Mesothelial cell of epicardium (in vitro differentiated cells): ENCODE data around the gene NT5DC2. TPM values are rescaled to one million over a fixed set of nuclear protein-coding genes. Genes with fewer than 3 reads are reported as not detected.

Experiments used
- DNase-seq, 2 experiments: peaks; one replicate each; pipeline ENCODE4 v3.0.0; 2021; ENCODE audit warnings: low spot score in 2 of 2; ENCODE audit not compliant: unreplicated experiment in 2 of 2
- H3K27ac Mint-ChIP-seq: 2 replicates; pipeline ENCODE4 v1.8.0; 2021; ENCODE audit warnings: mixed read lengths
- H3K27me3 Mint-ChIP-seq: 2 replicates; pipeline ENCODE4 v1.8.0; 2021; ENCODE audit warnings: low read depth, mixed read lengths
- H3K36me3 Mint-ChIP-seq: 2 replicates; pipeline ENCODE4 v1.8.0; 2021; ENCODE audit warnings: mixed read lengths
- H3K4me1 Mint-ChIP-seq: 2 replicates; pipeline ENCODE4 v1.8.0; 2021; ENCODE audit warnings: mixed read lengths
- H3K4me3 Mint-ChIP-seq: 2 replicates; pipeline ENCODE4 v1.8.0; 2021; ENCODE audit warnings: mild to moderate bottlenecking, moderate library complexity, mixed read lengths
- H3K9me3 Mint-ChIP-seq: 2 replicates; pipeline ENCODE4 v1.8.0; 2021; ENCODE audit warnings: mixed read lengths
- total RNA-seq: library from RNA; stranded (reverse); gene quantifications from 3 replicates; pipeline ENCODE4 v1.2.1, GENCODE V29; 2021
- TF ChIP-seq, protein P1 (sequence below): fragments of 200-600 bp; sonication (generic); IDR thresholded peaks from one replicate; pipeline ENCODE4 v1.5.0; 2021; ENCODE audit warnings: antibody characterized with exemption; ENCODE audit not compliant: unreplicated experiment

The NT5DC2 gene
- total RNA-seq, 1 donor from 2014 or later: 266 TPM

- H3K4me1 Mint-ChIP-seq: peaks cover 53% of the 10 kb centered on the region
- peak within 1 kb of the TSS; percentile 96 for H3K4me3 Mint-ChIP-seq
- H3K9me3 Mint-ChIP-seq: no peaks in the 10 kb centered on the region
- TF ChIP-seq, protein P1, sequence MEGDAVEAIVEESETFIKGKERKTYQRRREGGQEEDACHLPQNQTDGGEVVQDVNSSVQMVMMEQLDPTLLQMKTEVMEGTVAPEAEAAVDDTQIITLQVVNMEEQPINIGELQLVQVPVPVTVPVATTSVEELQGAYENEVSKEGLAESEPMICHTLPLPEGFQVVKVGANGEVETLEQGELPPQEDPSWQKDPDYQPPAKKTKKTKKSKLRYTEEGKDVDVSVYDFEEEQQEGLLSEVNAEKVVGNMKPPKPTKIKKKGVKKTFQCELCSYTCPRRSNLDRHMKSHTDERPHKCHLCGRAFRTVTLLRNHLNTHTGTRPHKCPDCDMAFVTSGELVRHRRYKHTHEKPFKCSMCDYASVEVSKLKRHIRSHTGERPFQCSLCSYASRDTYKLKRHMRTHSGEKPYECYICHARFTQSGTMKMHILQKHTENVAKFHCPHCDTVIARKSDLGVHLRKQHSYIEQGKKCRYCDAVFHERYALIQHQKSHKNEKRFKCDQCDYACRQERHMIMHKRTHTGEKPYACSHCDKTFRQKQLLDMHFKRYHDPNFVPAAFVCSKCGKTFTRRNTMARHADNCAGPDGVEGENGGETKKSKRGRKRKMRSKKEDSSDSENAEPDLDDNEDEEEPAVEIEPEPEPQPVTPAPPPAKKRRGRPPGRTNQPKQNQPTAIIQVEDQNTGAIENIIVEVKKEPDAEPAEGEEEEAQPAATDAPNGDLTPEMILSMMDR: no peak
- DNase-seq: peak; percentile 95
- H3K27me3 Mint-ChIP-seq: no peaks in the 10 kb centered on the region
- peak within 1 kb of the TSS; percentile 98 for H3K27ac Mint-ChIP-seq
- no peaks in the 10 kb centered on the region for H3K36me3 Mint-ChIP-seq
These were observed 2.9 kb upstream of the NT5DC2 start, which contains the start of gene UQCC5 for GRCh38 chr3:52536369-52537164. TSS of gene UQCC5 (plus strand) at chr3:52536605. CDS start at chr3:52536756, 151 bp downstream.

GRCh38 chr3:52536112-52536368 is 2.4 kb upstream of the NT5DC2 start:
- peak overlapping the region; percentile 98 for H3K27ac Mint-ChIP-seq
- H3K4me1 Mint-ChIP-seq: peaks cover 53% of the 10 kb centered on the region
- H3K4me3 Mint-ChIP-seq: peak overlapping the region; percentile 96
- DNase-seq: no peak
- no peaks in the 10 kb centered on the region for H3K36me3 Mint-ChIP-seq
- no peaks in the 10 kb centered on the region for H3K9me3 Mint-ChIP-seq
- TF ChIP-seq, protein P1: no peak
- no peaks in the 10 kb centered on the region for H3K27me3 Mint-ChIP-seq

DNA sequence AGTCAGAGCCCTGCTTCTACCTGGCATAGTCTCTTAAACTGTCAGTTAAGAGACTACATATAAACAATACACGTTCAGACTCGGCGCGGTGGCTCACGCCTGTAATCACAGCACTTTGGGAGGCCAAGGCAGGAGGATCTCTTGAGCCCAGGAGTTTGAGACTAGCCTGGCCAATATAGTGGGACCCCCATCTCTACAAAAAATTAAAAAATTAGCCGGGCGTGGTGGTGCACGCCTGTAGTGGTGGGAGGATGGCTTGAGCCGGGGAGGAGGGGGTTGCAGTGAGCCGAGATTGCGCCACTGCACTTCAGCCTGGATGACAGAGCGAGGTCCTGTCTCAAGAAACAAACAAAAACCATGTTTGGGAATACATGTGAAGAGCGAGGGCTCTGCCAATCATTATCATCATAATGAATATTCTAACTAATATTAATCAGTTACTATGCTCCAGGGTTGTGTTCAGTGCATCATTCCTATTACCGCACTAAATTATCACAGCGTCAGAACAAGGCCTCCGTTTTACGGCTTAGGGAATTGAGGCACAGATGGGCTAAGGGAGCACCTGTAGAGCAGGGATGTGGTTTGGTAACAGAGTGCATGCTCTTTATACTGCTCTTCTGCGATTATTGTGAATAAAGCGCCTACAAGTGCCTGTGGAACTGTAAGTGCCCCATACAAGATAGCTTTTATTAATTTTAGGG is 1.9 kb upstream of the NT5DC2 start:
- H3K4me1 Mint-ChIP-seq: peaks cover 53% of the 10 kb centered on the region
- peak overlapping the region; percentile 98 for H3K27ac Mint-ChIP-seq
- no peaks in the 10 kb centered on the region for H3K9me3 Mint-ChIP-seq
- TF ChIP-seq, protein P1: no peak
- no peaks in the 10 kb centered on the region for H3K36me3 Mint-ChIP-seq
- peak overlapping the region; percentile 96 for H3K4me3 Mint-ChIP-seq
- H3K27me3 Mint-ChIP-seq: no peaks in the 10 kb centered on the region
- DNase-seq: peak in 1 of 2 experiments; percentile 31

DNA sequence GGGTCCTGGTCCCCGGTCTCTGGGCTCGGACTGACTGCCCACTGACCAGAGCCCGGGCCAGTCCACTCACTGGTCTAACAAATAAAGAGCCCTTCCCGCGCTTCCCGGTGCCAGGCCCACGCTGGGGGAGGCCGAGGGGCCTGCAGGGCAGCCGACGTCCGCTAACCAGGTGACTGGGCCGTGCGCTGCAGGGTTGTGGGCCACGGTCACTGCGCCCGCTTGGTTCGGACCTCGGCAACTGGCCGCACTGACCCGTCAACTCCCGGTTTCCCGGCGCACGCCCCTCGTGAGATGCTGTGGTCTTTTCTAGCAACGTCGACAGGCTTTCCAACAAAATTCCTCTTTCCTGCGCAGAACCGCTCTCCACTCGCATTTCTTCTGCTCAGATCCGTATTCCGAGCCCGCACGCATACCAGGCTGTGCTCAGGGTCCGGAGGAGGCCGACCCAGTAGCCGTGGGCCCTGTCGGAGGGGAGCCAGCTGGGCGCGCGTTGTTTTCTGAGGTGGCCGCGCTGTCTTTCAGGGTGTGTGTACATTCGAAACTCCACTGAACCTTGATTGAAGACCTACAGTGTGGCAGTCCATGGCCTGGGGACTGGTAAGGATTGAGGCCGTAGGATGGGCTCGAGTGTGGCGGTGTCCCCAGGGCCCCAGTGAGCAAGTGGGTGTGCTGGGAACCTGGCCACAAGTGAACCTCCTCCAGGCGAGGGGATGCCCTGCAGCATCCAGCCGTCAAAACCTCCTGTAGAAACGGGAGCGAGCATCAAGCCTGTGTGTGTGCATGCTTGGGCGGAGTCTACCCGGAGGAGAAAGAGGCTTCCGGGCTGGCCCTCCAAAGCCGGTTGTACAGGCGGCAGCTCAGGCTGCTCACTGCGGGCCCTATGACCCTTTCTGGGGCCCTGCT is 875 bp upstream of the NT5DC2 start:
- Mint-ChIP-seq H3K4me1 (peaks cover 60% of the 10 kb centered on the region), H3K4me3 (peak overlapping the region; percentile 81), H3K36me3 (no peaks in the 10 kb centered on the region), H3K27me3 (no peaks in the 10 kb centered on the region), H3K9me3 (no peaks in the 10 kb centered on the region), H3K27ac (peak overlapping the region; percentile 94)
- TF ChIP-seq, protein P1: no peak
- DNase-seq: peak; percentile 21 to 41

GRCh38 chr3:52532838-52533622 is 627 bp downstream of the NT5DC2 start:
- Mint-ChIP-seq H3K4me3 (peak overlapping the region; percentile 83), H3K36me3 (peaks cover under 1% of the 10 kb centered on the region), H3K27ac (peak overlapping the region; percentile 67), H3K27me3 (no peaks in the 10 kb centered on the region), H3K9me3 (no peaks in the 10 kb centered on the region), H3K4me1 (peaks cover 49% of the 10 kb centered on the region)
- peak; percentile 22 to 60 for DNase-seq
- TF ChIP-seq, protein P1: no peak
